Breast epithelium (tissue), 4 donors: ENCODE measurements around the gene UBASH3B. TPM values are rescaled to one million over a fixed set of nuclear protein-coding genes. Genes with fewer than 3 reads are reported as not detected.
"Not testable (repeated sequence)": the region's sequence is repeated elsewhere in the genome, so short reads cannot be mapped to it uniquely, and the experiment has no call there.

Experiments
- DNase-seq, 2 donors: peaks; one replicate each; pipeline ENCODE4 v3.0.0-alpha.2; 2019; ENCODE audit warnings: low spot score in 2 of 2
- H3K27ac ChIP-seq, 2 donors: fragments of 200-600 bp; sonication (generic) in 1 of 2; one replicate each; pipeline ENCODE4 v1.5.1; 2016 to 2019; ENCODE audit warnings: mild to moderate bottlenecking in 1 of 2
- H3K27me3 ChIP-seq, 2 donors: fragments of 200-600 bp; sonication (generic) in 1 of 2; one replicate each; pipeline versions ENCODE4 v1.5.1 to v1.6.0; 2017 to 2019; ENCODE audit warnings: control low read depth in 1 of 2, mild to moderate bottlenecking in 1 of 2
- H3K36me3 ChIP-seq: fragments of 200-600 bp; one replicate; pipeline ENCODE4 v1.5.1; 2019
- H3K4me1 ChIP-seq, 2 donors: fragments of 200-600 bp; sonication (generic); one replicate each; pipeline ENCODE4 v1.5.1; 2016 to 2019; ENCODE audit warnings: control low read depth in 1 of 2
- H3K4me3 ChIP-seq, 3 donors: fragments of 200-600 bp; sonication (generic); 1 replicate in 2 of 3; 2 replicates in 1 of 3; pipeline ENCODE4 v1.5.1; 2016 to 2019; ENCODE audit warnings: mild to moderate bottlenecking in 3 of 3, moderate library complexity in 2 of 3
- H3K9me3 ChIP-seq, 2 donors: fragments of 200-600 bp; sonication (generic) in 1 of 2; one replicate each; pipeline ENCODE4 v1.5.1; 2016 to 2019; ENCODE audit warnings: control low read depth in 1 of 2
- CTCF ChIP-seq, 3 donors: fragments of 450-650 bp; IDR thresholded peaks; one replicate each; pipeline ENCODE4 v1.5.1; 2016 to 2017; ENCODE audit warnings: antibody characterized with exemption in 3 of 3, mild to moderate bottlenecking in 3 of 3, moderate library complexity in 3 of 3
- POLR2A ChIP-seq: fragments of 450-650 bp; IDR thresholded peaks from one replicate; pipeline ENCODE4 v1.6.1; 2016; ENCODE audit warnings: antibody characterized with exemption, mild to moderate bottlenecking, moderate library complexity
- POLR2AphosphoS5 ChIP-seq, 3 donors: sonication (generic); formaldehyde crosslinking; IDR thresholded peaks; one replicate each; pipeline ENCODE4 v1.6.1; 2017; ENCODE audit warnings: antibody characterized with exemption in 3 of 3
- intact Hi-C: fragments of 100-400 bp; cut with DNase I; formaldehyde crosslinking; loops from one replicate; pipeline ENCODE4 v1.15.1; 2023; ENCODE audit warnings: low total_unique reads
- total RNA-seq, 3 donors: library from RNA; depleted of rRNA; stranded (reverse); fragments of >200 nt; gene quantifications; one replicate each; pipeline ENCODE4 v1.1.0, GENCODE V29; 2016

UBASH3B gene
- total RNA-seq, 3 donors from 2014 or later: 4.7 to 6.2 (median 4.8) TPM

DNA sequence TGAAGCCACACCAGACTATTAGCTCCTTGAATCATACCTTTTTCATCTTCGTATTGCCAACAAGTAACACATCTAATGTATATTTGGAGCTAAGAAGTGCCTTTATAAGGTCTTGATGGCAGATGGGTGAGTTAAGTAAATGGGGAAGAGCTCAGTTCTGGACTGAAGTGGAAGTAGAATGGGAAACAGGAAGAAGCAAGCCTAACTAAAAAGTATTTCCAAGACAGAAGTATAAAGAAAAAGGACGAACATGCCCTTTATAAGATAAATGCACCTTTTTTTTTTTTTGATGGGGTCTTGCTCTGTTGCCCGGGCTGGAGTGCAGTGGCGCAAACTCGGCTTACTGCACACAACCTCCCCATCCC, 197.3 kb downstream of the UBASH3B start:
- no peak overlapping the region for H3K27ac ChIP-seq
- H3K4me1 ChIP-seq: no peaks in the 10 kb centered on the region
- intact Hi-C loops: no loop called here
- H3K36me3 ChIP-seq: no peaks in the 10 kb centered on the region
- H3K9me3 ChIP-seq: no peaks in the 10 kb centered on the region
- TF ChIP-seq CTCF (IDR thresholded peaks at IDR 0.05) (no peak), POLR2AphosphoS5 (IDR thresholded peaks at IDR 0.05) (no peak), POLR2A (no peak)
- no peak for DNase-seq
- H3K4me3 ChIP-seq: no peak overlapping the region
- no peaks in the 10 kb centered on the region for H3K27me3 ChIP-seq

DNA sequence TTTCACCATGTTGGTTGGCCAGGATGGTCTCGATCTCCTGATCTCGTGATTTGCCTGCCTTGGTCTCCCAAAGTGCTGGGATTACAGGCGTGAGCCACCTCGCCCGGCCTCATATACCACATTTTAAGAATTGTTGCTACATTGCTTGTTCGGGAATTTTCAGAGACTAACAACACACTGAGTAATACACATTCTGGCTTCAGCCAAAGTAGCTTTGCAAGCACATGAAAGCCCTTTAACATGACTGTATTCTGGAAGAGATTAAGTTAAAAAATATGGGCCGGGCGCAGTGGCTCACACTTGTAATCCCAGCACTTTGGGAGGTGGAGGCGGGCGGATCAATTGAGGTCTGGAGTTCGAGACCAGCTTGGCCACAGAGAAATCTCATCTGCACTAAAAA, 197.7 kb downstream of the UBASH3B start:
- no peak for DNase-seq
- Histone ChIP-seq H3K27me3 (no peaks in the 10 kb centered on the region), H3K27ac (no peak overlapping the region), H3K9me3 (no peaks in the 10 kb centered on the region), H3K36me3 (no peaks in the 10 kb centered on the region), H3K4me1 (no peaks in the 10 kb centered on the region), H3K4me3 (no peak overlapping the region)
- no peak for TF ChIP-seq CTCF (IDR thresholded peaks at IDR 0.05)
- TF ChIP-seq POLR2A: no peak
- no peak for TF ChIP-seq POLR2AphosphoS5 (IDR thresholded peaks at IDR 0.05)
- intact Hi-C loops: no loop called here

- no peak overlapping the region for H3K4me3 ChIP-seq
- no peaks in the 10 kb centered on the region for H3K9me3 ChIP-seq
- no peak overlapping the region for H3K27ac ChIP-seq
- peak; percentile 68 to 72 (median 70) for TF ChIP-seq CTCF (IDR thresholded peaks at IDR 0.05)
- TF ChIP-seq POLR2A: no peak
- no peak for TF ChIP-seq POLR2AphosphoS5 (IDR thresholded peaks at IDR 0.05)
- intact Hi-C loops: no loop called here
- peak in 1 of 2 donors; percentile 34 for DNase-seq
- no peaks in the 10 kb centered on the region for H3K4me1 ChIP-seq
- H3K36me3 ChIP-seq: no peaks in the 10 kb centered on the region
- no peaks in the 10 kb centered on the region for H3K27me3 ChIP-seq
Observed at GRCh38 chr11:122853971-122854446, 198.5 kb downstream of the UBASH3B start.

- Histone ChIP-seq H3K36me3 (no peaks in the 10 kb centered on the region), H3K27ac (no peak overlapping the region), H3K4me3 (no peak overlapping the region), H3K9me3 (no peaks in the 10 kb centered on the region), H3K27me3 (no peaks in the 10 kb centered on the region), H3K4me1 (no peaks in the 10 kb centered on the region)
- intact Hi-C loops: no loop called here
- no peak for DNase-seq
- TF ChIP-seq POLR2AphosphoS5 (IDR thresholded peaks at IDR 0.05): no peak
- no peak for TF ChIP-seq POLR2A
- TF ChIP-seq CTCF (IDR thresholded peaks at IDR 0.05): no peak
Observed at GRCh38 chr11:122861631-122862030, 206.1 kb downstream of the UBASH3B start.

- intact Hi-C loops: no loop called here
- TF ChIP-seq CTCF (IDR thresholded peaks at IDR 0.05) (no peak), POLR2AphosphoS5 (IDR thresholded peaks at IDR 0.05) (no peak), POLR2A (no peak)
- no peaks in the 10 kb centered on the region for H3K27me3 ChIP-seq
Observed at GRCh38 chr11:122862091-122862490, 206.6 kb downstream of the UBASH3B start.

DNA sequence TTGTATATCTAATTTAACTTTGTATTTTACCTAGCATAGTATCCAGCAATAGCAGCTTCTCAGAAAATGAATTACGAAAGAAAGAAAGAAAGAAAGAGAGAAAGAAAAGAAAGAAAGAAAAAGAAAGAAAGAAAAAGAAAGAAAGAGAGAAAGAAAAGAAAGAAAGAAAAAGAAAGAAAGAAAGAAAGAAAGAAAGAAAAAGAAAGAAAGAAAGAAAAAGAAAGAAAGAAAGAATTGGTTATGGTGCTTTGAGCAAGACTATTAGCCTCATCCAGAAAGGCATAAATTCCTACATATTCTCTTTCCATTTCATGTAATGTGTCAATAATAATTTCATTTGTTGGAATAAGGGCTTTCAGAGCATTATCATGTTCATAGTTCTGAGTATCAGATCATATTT, 207.6 kb downstream of the UBASH3B start:
- H3K4me3 ChIP-seq, H3K9me3 ChIP-seq, H3K27me3 ChIP-seq, H3K4me1 ChIP-seq, DNase-seq, intact Hi-C loops, H3K27ac ChIP-seq, H3K36me3 ChIP-seq: not testable (repeated sequence)

More at GRCh38 chr11:122862091-122862490, 206.6 kb downstream of the UBASH3B start:
- no peak overlapping the region for H3K4me3 ChIP-seq
- no peak for DNase-seq
- H3K36me3 ChIP-seq: no peaks in the 10 kb centered on the region
- H3K9me3 ChIP-seq: no peaks in the 10 kb centered on the region
- H3K4me1 ChIP-seq: no peaks in the 10 kb centered on the region
- H3K27ac ChIP-seq: no peak overlapping the region
